DND-41 (cell line): Measurements from ENCODE around the gene ZBTB1.

Source experiments
- CTCF ChIP-seq: IDR thresholded peaks from 2 replicates; pipeline ENCODE4 v1.5.1; 2012; ENCODE audit warnings: borderline replicate concordance, low read length, moderate library complexity, mild to moderate bottlenecking; ENCODE audit not compliant: poor library complexity, severe bottlenecking; ENCODE audit errors: extremely low read depth
- EZH2 ChIP-seq: IDR thresholded peaks from 3 replicates; pipeline ENCODE4 v1.6.1; 2012; ENCODE audit warnings: borderline replicate concordance, low read depth, mild to moderate bottlenecking, moderate library complexity, low read length, inconsistent platforms; ENCODE audit not compliant: severe bottlenecking

GRCh38 chr14:64461221-64461620 lies 43.3 kb upstream of the ZBTB1 start:
- TF ChIP-seq CTCF (no peak), EZH2 (no peak)
